ENCODE results near the gene MAP3K5.

GRCh38 chr6:136736281-136736960, 55.9 kb downstream of the MAP3K5 start:
- no peak for TF ChIP-seq POLR2A (IDR thresholded peaks at IDR 0.05; ENCODE audit: low read depth)
- TF ChIP-seq CTCF (IDR thresholded peaks at IDR 0.05) = no peak
- no peak for TF ChIP-seq POLR2AphosphoS5 (IDR thresholded peaks at IDR 0.05)
